Psoas muscle (tissue), 8 donors: ENCODE measurements around the gene FRMPD4. TPM values are rescaled to one million over a fixed set of nuclear protein-coding genes. Genes with fewer than 3 reads are reported as not detected.
A peak's percentile ranks its signal among the peaks of the same experiment; 100 is the strongest.

Experiments used
- ATAC-seq, 4 donors: fragments of 200-7000 bp; cut with Tn5 transposase; one replicate each; pipeline ENCODE4 v1.9.1; 2020; ENCODE audit warnings: moderate library complexity in 3 of 4, mild to moderate bottlenecking in 2 of 4
- DNase-seq, 2 donors: peaks; one replicate each; pipeline ENCODE4 v3.0.0-alpha.2; 2020
- H3K27ac ChIP-seq: fragments of 200-600 bp; one replicate; pipeline ENCODE4 v1.8.0; 2022
- H3K27me3 ChIP-seq, 3 donors: fragments of 200-600 bp in 1 of 3; one replicate each; pipeline versions ENCODE4 v1.6.1 to v1.8.0; 2013 to 2022; ENCODE audit warnings: low read length in 2 of 3, mild to moderate bottlenecking in 2 of 3, moderate library complexity in 1 of 3; ENCODE audit not compliant: insufficient read depth in 3 of 3
- H3K36me3 ChIP-seq, 2 donors: fragments of 200-600 bp in 1 of 2; one replicate each; pipeline versions ENCODE4 v1.6.1 to v1.8.0; 2013 to 2022; ENCODE audit warnings: low read depth in 1 of 2, mild to moderate bottlenecking in 1 of 2, moderate library complexity in 1 of 2; ENCODE audit not compliant: insufficient read depth in 1 of 2
- H3K4me1 ChIP-seq: fragments of 200-600 bp; one replicate; pipeline ENCODE4 v1.8.0; 2022
- H3K4me3 ChIP-seq: fragments of 200-600 bp; one replicate; pipeline ENCODE4 v1.8.0; 2022; ENCODE audit warnings: mild to moderate bottlenecking
- H3K9me3 ChIP-seq: fragments of 200-600 bp; one replicate; pipeline ENCODE4 v1.8.0; 2022
- WGBS, 3 donors: extraction: QIAGEN DNeasy Blood & Tissue Kit; methylation state at CpG; one replicate each; pipeline versions ENCODE4 v1.1.6 to v1.1.7; 2013; 5-methylcytosine and 5-hydroxymethylcytosine counted together
- intact Hi-C, 2 donors: fragments of 100-400 bp; cut with DNase I; formaldehyde crosslinking; loops; one replicate each; pipeline versions ENCODE4 v1.11.0 to v1.14.2; 2022
- polyA plus RNA-seq, 3 donors: library from polyadenylated mRNA; stranded (reverse); fragments of 200-250 nt; gene quantifications; one replicate each; pipeline ENCODE4 v1.2.3, GENCODE V29; 2013
- total RNA-seq, 4 donors: library from RNA; stranded (reverse); fragmentation: NEBNext Ultra II Directional in 2 of 4; extraction: Animal tissue kit (Norgen Biotek cat#: 25700) in 2 of 4; gene quantifications; one replicate each; pipeline versions ENCODE4 v1.2.1 to v1.2.4, GENCODE V29; 2021 to 2023
- TF ChIP-seq, protein P1 (sequence below): fragments of 200-600 bp; IDR thresholded peaks from one replicate; pipeline ENCODE4 v1.8.0; 2022; ENCODE audit warnings: antibody characterized with exemption
- donor health status: healthy with polysubstance abuse.
- donor health status: DM: no; HTN: no; CAD: no; lungs with moderate emphysema.
- donor health status: Bipolar disorder and iron deficiency.
- donor health status: healthy.
- donor health status: DM: yes; HTN: yes; CAD: no.
- donor health status: DM: no; HTN: no; CAD: no.
- donor health status: DM: no; HTN: no; CAD: no.
- donor health status: DM: yes; HTN: yes; CAD: no.

Gene FRMPD4
- total and polyA plus RNA-seq, 7 donors = 0.01 to 0.79 (median 0.06) TPM; not detected in 1

DNA sequence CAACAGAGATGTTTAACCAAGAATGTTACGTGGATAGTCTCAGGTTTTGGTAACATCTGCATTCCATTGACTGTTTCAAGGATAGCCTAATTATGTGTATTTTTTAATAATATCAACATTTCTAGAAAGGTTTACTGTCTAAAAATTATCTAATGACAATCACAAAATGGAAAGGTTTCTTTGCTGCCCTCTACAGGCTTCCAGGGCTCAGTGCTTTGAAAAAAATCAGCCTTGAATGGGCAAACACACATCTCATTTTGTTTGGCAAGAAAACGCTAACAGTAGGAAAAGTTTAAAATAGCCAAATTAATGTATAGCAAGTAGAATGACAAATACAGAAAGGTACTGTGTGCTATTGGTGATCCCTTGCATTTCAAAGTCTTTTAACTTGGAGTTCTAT lies 429.6 kb downstream of the FRMPD4 start:
- DNase-seq = no peak
- Histone ChIP-seq H3K4me1 (no peaks in the 10 kb centered on the region), H3K27me3 (no peaks in the 10 kb centered on the region), H3K4me3 (no peak overlapping the region), H3K36me3 (no peaks in the 10 kb centered on the region), H3K9me3 (peaks cover 8% of the 10 kb centered on the region), H3K27ac (no peak overlapping the region)
- WGBS, 3 donors = 46 to 61% (median 47%) methylated on average over 2 of the region's 2 CpGs
- intact Hi-C loops = no loop called here
- ATAC-seq = no peak
- TF ChIP-seq, protein P1, sequence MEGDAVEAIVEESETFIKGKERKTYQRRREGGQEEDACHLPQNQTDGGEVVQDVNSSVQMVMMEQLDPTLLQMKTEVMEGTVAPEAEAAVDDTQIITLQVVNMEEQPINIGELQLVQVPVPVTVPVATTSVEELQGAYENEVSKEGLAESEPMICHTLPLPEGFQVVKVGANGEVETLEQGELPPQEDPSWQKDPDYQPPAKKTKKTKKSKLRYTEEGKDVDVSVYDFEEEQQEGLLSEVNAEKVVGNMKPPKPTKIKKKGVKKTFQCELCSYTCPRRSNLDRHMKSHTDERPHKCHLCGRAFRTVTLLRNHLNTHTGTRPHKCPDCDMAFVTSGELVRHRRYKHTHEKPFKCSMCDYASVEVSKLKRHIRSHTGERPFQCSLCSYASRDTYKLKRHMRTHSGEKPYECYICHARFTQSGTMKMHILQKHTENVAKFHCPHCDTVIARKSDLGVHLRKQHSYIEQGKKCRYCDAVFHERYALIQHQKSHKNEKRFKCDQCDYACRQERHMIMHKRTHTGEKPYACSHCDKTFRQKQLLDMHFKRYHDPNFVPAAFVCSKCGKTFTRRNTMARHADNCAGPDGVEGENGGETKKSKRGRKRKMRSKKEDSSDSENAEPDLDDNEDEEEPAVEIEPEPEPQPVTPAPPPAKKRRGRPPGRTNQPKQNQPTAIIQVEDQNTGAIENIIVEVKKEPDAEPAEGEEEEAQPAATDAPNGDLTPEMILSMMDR = peak; percentile 48

DNA sequence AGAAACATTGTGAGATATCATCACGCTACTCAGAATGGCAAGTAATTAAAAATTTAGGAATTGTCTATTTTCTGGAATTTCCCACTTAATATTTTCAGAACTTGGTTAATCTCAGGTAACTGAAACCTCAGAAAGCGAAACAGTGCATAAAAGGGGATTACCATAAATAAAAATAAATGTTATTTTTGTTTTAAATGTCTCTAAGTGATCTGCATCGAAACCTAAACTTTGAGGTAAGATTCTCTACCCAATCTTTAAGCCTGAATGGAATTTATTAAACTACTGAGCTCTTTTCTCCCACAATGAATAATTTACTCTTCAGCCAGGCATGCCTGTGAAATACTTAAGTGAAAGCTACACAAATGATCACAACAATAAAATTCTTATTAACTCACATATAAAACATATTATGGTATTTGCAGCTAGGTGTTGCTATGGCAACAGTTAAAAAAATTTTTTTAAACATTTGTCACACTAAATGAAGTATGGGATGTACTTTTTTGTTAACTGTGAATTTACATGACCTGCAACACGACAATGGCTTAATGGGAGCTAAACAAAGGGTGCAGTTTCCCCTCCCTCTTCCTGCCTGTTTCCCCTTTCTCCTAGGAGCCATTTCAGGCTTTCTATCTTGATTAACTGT lies 432.7 kb downstream of the FRMPD4 start:
- intact Hi-C loops = no loop called here
- no peak for ATAC-seq

DNA sequence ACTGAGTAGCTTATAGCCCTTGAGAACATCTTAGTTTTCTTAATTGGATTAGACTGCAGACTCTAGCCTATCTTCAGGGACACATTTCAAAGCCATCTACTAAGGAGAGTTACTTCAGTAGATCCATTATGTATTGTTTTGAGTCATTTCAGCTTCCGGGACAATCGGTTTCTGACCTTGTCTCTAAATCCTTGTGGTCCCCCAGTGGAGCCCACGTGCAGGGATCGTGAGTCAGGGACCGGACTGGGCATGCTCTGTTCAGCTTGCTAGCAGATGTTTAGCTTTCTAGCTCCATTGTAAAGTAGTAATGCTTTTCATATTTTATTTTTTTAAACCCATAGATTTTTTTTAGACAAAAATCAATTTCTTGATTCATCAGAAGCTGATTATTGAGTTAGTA lies 441.0 kb downstream of the FRMPD4 start:
- DNase-seq (no peak), ATAC-seq (no peak)
- no peaks in the 10 kb centered on the region for H3K4me1 ChIP-seq
- H3K4me3 ChIP-seq = no peak overlapping the region
- TF ChIP-seq, protein P1 = no peak
- intact Hi-C loops = no loop called here
- no peaks in the 10 kb centered on the region for H3K36me3 ChIP-seq
- H3K9me3 ChIP-seq = no peaks in the 10 kb centered on the region
- WGBS, 3 donors = 67 to 80% (median 72%) methylated on average over 5 of the region's 5 CpGs
- no peaks in the 10 kb centered on the region for H3K27me3 ChIP-seq
- no peak overlapping the region for H3K27ac ChIP-seq

More for the DNA sequence above, 432.7 kb downstream of the FRMPD4 start:
- DNase-seq = no peak
- no peak overlapping the region for H3K27ac ChIP-seq
- 50 to 67% (median 60%) methylated on average over 4 of the region's 4 CpGs for WGBS, 3 donors
- H3K4me3 ChIP-seq = no peak overlapping the region
- TF ChIP-seq, protein P1 = no peak
- H3K27me3 ChIP-seq = no peaks in the 10 kb centered on the region
- no peaks in the 10 kb centered on the region for H3K4me1 ChIP-seq
- H3K9me3 ChIP-seq = peaks cover 8% of the 10 kb centered on the region
- H3K36me3 ChIP-seq = no peaks in the 10 kb centered on the region

DNA sequence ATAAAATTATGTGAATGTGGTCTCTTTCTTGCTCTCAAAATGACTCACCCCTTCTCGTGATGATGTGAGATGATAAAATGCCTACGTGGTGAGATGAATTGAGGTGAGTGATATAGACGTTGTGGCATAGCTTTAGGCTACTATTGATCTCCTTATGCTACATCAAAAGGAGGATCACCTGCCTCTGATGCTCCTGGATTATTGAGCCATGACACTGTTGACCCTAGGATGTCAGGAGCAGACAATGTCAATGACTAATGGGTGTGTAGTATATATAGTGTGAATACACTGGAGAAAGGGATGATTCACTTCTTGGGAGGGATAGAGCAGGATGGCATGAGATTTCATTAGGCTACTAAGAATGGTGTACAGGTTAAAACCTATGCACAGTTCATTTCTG lies 442.3 kb downstream of the FRMPD4 start:
- H3K9me3 ChIP-seq = no peaks in the 10 kb centered on the region
- no peak overlapping the region for H3K27ac ChIP-seq
- 53 to 85% (median 72%) methylated on average over 3 of the region's 3 CpGs for WGBS, 3 donors
- no peaks in the 10 kb centered on the region for H3K36me3 ChIP-seq
- H3K27me3 ChIP-seq = no peaks in the 10 kb centered on the region
- H3K4me1 ChIP-seq = no peaks in the 10 kb centered on the region
- TF ChIP-seq, protein P1 = no peak
- no peak overlapping the region for H3K4me3 ChIP-seq
- ATAC-seq = no peak
- intact Hi-C loops = no loop called here
- no peak for DNase-seq

DNA sequence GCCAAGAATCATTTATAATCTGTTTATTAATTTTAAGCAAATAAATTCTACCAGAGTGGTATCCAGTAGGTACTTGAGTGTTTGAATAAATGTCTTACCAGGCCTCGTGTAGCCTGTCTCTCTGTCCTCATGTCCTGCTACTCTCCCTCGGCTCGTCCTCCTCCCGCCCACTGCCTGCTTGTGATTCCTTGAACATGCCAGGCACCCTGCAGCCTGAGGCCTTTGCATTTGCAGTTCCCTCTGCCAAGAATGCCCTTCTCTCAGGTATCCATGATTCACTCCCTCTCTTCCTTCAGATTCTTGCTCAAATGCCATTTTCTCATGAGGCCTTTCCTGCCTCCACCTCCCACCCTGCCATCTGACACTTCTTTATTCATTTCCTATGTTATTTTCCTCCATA lies 443.3 kb downstream of the FRMPD4 start:
- Histone ChIP-seq H3K27ac (no peak overlapping the region), H3K9me3 (no peaks in the 10 kb centered on the region), H3K4me1 (no peaks in the 10 kb centered on the region), H3K4me3 (no peak overlapping the region), H3K27me3 (no peaks in the 10 kb centered on the region), H3K36me3 (no peaks in the 10 kb centered on the region)
- intact Hi-C loops = no loop called here
- ATAC-seq = no peak
- TF ChIP-seq, protein P1 = no peak
- 60 to 80% (median 66%) methylated on average over 4 of the region's 4 CpGs for WGBS, 3 donors
- DNase-seq = no peak
